IPS-15b (cell line): ENCODE data around the gene MAGEA11.
"Not testable (repeated sequence)": the region's sequence is repeated elsewhere in the genome, so short reads cannot be mapped to it uniquely, and the experiment has no call there.

ENCODE experiments used
- H3K27me3 ChIP-seq: one replicate; pipeline ENCODE4 v1.6.1; 2013; ENCODE audit warnings: low read length; ENCODE audit not compliant: control insufficient read depth, insufficient read depth
- H3K36me3 ChIP-seq: one replicate; pipeline ENCODE4 v1.6.1; 2013; ENCODE audit warnings: low read length; ENCODE audit not compliant: control insufficient read depth, insufficient read depth
- H3K4me1 ChIP-seq: one replicate; pipeline ENCODE4 v1.6.1; 2013; ENCODE audit warnings: mild to moderate bottlenecking, low read length; ENCODE audit not compliant: control insufficient read depth, insufficient read depth
- H3K4me3 ChIP-seq: one replicate; pipeline ENCODE4 v1.5.1; 2013; ENCODE audit warnings: low read depth, low read length
- H3K9ac ChIP-seq: one replicate; pipeline ENCODE4 v1.6.1; 2013; ENCODE audit warnings: low read depth, mild to moderate bottlenecking, low read length
- H3K9me3 ChIP-seq: one replicate; pipeline ENCODE4 v1.6.1; 2013; ENCODE audit warnings: mild to moderate bottlenecking, low read length; ENCODE audit not compliant: control insufficient read depth, insufficient read depth

The MAGEA11 gene

DNA sequence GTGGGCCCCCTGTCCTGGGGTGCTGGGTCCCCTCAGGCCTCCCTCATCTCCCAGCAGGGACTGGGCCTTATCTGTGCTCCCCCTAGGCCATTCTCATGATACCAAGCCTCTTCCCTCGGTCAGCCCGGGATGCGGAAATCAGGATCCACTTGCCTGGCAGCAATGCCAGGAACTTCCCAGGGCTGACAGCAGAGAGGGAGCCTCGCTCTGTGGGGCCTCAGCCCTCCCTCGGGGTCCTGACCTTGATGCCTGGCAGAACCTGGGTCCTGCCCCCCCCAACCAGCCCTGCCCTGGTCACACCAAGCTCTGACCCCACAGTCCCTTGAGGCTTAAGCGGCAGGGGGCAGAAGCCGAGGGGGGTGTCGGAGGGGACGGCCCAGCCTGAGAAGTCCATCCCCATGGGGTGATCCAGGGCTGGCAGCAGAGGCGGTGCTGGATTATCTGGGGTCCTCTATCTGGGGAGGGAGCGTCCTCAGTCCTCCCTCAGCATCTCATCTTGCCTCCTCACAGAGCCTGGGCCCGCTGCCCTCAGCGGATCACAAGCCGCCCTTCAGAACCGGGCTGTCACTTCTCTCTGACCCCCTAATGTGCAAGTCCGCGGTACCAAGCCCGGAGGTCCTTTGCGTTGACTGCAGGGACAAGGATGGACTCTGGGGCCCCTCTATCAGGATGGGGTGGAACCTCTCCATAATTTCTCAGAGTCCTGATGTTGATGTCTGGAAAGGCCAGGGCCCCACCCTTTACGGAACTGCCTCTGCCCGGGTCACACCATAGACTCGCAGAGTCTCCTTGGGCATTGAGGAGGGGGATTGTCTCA lies 50.2 kb downstream of the MAGEA11 start:
- not testable (repeated sequence) for H3K9ac ChIP-seq, H3K9me3 ChIP-seq, H3K36me3 ChIP-seq, H3K4me3 ChIP-seq, H3K4me1 ChIP-seq, H3K27me3 ChIP-seq

DNA sequence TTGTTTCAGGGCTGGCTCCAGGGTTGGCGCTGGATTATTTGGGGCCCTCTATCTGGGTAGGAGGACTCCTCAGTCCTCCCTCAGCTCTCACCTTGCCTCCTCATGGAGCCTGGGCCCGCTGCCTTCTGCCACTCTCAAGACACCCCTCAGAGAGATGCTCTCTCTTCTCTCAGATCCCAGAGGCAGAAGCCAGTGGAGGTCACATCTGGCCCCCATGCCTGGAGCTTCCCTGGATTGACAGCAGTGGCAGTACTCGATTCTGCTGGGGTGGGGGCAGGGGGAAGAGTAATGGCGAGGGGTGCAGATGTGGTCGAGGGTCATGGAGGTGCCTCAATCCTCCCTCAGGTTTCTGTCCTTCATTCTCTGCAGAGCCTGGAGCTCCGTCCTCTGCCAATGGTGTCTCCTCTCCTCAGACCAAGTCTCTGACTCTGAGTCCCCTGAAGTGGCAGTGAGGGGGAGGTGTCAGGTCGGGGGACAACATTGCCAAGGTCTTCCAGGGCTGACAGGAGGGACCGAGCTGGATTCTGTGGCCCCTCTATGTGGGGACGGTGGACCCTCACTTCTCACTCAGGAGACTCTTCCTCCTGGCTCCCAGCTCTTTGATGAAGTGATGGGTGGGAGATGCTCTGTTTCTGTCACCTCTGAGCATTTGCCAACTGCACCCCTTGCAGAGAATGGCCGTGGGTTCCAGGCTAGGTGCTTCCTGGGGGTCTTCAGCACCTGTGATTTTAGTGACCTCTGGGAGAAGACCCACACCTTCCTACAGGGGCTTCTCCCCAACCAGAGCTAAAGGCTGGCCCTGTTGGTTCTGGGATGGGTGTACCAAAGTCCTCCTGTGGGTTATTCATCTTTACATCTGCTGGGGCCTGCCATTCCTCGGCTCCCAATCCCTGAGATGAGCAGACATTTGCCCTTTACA lies 51.1 kb downstream of the MAGEA11 start:
- H3K27me3 ChIP-seq = no peaks in the 10 kb centered on the region
- no peaks in the 10 kb centered on the region for H3K9me3 ChIP-seq
- no peak overlapping the region for H3K4me3 ChIP-seq
- no peak overlapping the region for H3K9ac ChIP-seq
- no peaks in the 10 kb centered on the region for H3K4me1 ChIP-seq
- no peaks in the 10 kb centered on the region for H3K36me3 ChIP-seq
